PC-3 (cell line): ENCODE results near the gene RGS2. TPM values are rescaled to one million over a fixed set of nuclear protein-coding genes. Genes with fewer than 3 reads are reported as not detected.

ENCODE experiments used
- ATAC-seq: fragments of 200-7000 bp; cut with Tn5 transposase; 2 replicates; pipeline ENCODE4 v1.9.1; 2020; ENCODE audit warnings: mild to moderate bottlenecking, moderate library complexity
- BruUV-seq: library from RNA; stranded (reverse); fragments of 400-500 nt; replicated peaks from 2 replicates; lab custom pipeline; 2021; lab: Mats Ljungman, UMichigan
- CTCF ChIA-PET: fragments of 300-600 bp; sonication (Branson Sonifier 250); formaldehyde crosslinking; loops from one replicate; lab custom pipeline; 2022; ENCODE audit warnings: antibody characterized with exemption; lab: Charles Lee
- POLR2A ChIA-PET: fragments of 300-600 bp; sonication (Branson Sonifier 250); formaldehyde crosslinking; loops from one replicate; lab custom pipeline; 2022; ENCODE audit warnings: antibody characterized with exemption; ENCODE audit not compliant: unreplicated experiment; lab: Charles Lee
- DNase-seq: peaks from one replicate; pipeline ENCODE4 v3.0.0-alpha.2; 2015
- H2AFZ ChIP-seq: fragments of 300-600 bp; sonication (generic); 2 replicates; pipeline ENCODE4 v1.6.0; 2016; ENCODE audit warnings: antibody characterized with exemption, low read length
- H3F3A ChIP-seq: fragments of 300-600 bp; sonication (generic); one replicate; pipeline ENCODE4 v1.6.0; 2017; ENCODE audit warnings: antibody characterized with exemption, low read length, control low read depth, mild to moderate bottlenecking; ENCODE audit not compliant: unreplicated experiment
- H3K27ac ChIP-seq: fragments of 300-600 bp; sonication (generic); 2 replicates; pipeline ENCODE4 v1.5.1; 2016; ENCODE audit warnings: mild to moderate bottlenecking, low read length
- H3K27me3 ChIP-seq: fragments of 300-600 bp; sonication (generic); 2 replicates; pipeline ENCODE4 v1.6.1; 2016; ENCODE audit warnings: low read length, mixed read lengths
- H3K36me3 ChIP-seq: fragments of 300-600 bp; sonication (generic); 2 replicates; pipeline ENCODE4 v1.6.1; 2016; ENCODE audit warnings: low read depth, mixed run types, low read length, mixed read lengths
- H3K4me1 ChIP-seq: fragments of 300-600 bp; sonication (generic); 2 replicates; pipeline ENCODE4 v1.5.1; 2016; ENCODE audit warnings: low read length; ENCODE audit not compliant: insufficient read depth
- H3K4me2 ChIP-seq: fragments of 300-600 bp; sonication (generic); 2 replicates; pipeline ENCODE4 v1.6.0; 2016; ENCODE audit warnings: low read length
- H3K4me3 ChIP-seq: fragments of 300-600 bp; sonication (generic); 2 replicates; pipeline ENCODE4 v1.5.1; 2016; ENCODE audit warnings: mild to moderate bottlenecking, low read length, mixed read lengths
- H3K79me2 ChIP-seq: fragments of 300-600 bp; sonication (generic); 2 replicates; pipeline ENCODE4 v1.6.1; 2017; ENCODE audit warnings: low read length, mixed read lengths
- H3K9ac ChIP-seq: fragments of 300-600 bp; sonication (generic); 2 replicates; pipeline ENCODE4 v1.6.0; 2016; ENCODE audit warnings: mild to moderate bottlenecking, low read length
- H3K9me2 ChIP-seq: fragments of 300-600 bp; sonication (generic); replicated peaks from 2 replicates; pipeline ENCODE4 v1.6.1; 2016; ENCODE audit warnings: mixed run types, low read length, mixed read lengths
- H3K9me3 ChIP-seq: fragments of 300-600 bp; sonication (generic); 2 replicates; pipeline ENCODE4 v1.6.1; 2016; ENCODE audit warnings: low read length, mixed read lengths
- H4K20me1 ChIP-seq: fragments of 300-600 bp; sonication (generic); 2 replicates; pipeline ENCODE4 v1.6.1; 2016; ENCODE audit warnings: low read length, mixed read lengths
- EZH2 ChIP-seq: fragments of 300-600 bp; sonication (generic); IDR thresholded peaks from one replicate; pipeline ENCODE4 v1.6.1; 2017; ENCODE audit warnings: antibody characterized with exemption, mild to moderate bottlenecking, low read length; ENCODE audit not compliant: unreplicated experiment
- EZH2phosphoT487 ChIP-seq: fragments of 300-600 bp; sonication (generic); IDR thresholded peaks from 2 replicates; pipeline ENCODE4 v1.6.1; 2018; ENCODE audit warnings: mild to moderate bottlenecking, antibody characterized with exemption, low read length, borderline replicate concordance
- intact Hi-C: fragments of 100-400 bp; cut with micrococcal nuclease; formaldehyde crosslinking; loops from 2 replicates; pipeline ENCODE4 v1.9.0; 2023
- total RNA-seq: library from RNA; depleted of rRNA; stranded (reverse); fragments of >200 nt; gene quantifications from 2 replicates; pipeline ENCODE4 v1.2.3, GENCODE V29; 2014
- TF ChIP-seq, protein P1 (sequence below): fragments of 300-600 bp; sonication (generic); conservative IDR thresholded peaks from 2 replicates; pipeline ENCODE4 v1.5.1; 2017; ENCODE audit warnings: antibody characterized with exemption, low read depth, mild to moderate bottlenecking, low read length

RGS2 gene
- total RNA-seq, 1 experiment from 2014 or later = 163 TPM

DNA sequence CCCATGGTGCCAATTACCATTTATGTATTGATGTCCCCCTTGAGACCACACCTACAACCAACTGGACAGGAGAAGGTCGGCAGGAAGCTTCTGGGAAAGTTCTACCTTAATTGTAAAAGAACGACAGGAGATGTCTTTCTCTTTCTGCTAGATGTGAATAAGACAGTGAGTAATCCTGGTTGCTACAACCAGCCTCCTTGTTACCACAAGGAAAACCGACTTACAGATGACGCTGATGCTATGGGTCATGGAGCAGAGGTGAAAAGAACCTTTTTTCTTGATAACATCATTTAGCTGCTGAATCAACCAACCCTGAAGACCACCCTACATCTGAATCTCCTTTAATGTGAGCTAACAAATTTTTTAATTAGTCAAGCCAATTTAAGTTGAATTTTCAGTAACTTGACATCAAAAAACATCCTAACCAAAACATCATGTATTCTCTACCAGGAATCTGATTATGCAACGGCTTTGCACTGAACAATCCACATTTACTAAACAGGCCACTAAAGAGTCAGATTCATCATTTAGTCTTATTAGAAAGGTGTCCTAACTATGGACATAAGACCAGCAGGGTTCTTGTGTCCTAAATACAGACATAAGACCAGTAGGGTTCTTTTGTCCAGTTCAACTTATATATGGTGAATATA lies 23.0 kb downstream of the RGS2 start:
- Histone ChIP-seq H3K27me3 (no peaks in the 10 kb centered on the region), H3K36me3 (no peaks in the 10 kb centered on the region), H3K9me3 (no peaks in the 10 kb centered on the region), H3K79me2 (no peaks in the 10 kb centered on the region), H2AFZ (no peak overlapping the region), H3K4me1 (peaks cover 12% of the 10 kb centered on the region), H4K20me1 (no peaks in the 10 kb centered on the region), H3K4me2 (no peak overlapping the region), H3K27ac (peak overlapping the region; percentile 60), H3K9ac (no peak overlapping the region), H3F3A (no peaks in the 10 kb centered on the region), H3K4me3 (no peak overlapping the region), H3K9me2 (no peaks in the 10 kb centered on the region)
- no TSS peak for BruUV-seq
- POLR2A ChIA-PET = no interaction called here
- no peak for ATAC-seq
- TF ChIP-seq EZH2 = no peak
- TF ChIP-seq, protein P1, sequence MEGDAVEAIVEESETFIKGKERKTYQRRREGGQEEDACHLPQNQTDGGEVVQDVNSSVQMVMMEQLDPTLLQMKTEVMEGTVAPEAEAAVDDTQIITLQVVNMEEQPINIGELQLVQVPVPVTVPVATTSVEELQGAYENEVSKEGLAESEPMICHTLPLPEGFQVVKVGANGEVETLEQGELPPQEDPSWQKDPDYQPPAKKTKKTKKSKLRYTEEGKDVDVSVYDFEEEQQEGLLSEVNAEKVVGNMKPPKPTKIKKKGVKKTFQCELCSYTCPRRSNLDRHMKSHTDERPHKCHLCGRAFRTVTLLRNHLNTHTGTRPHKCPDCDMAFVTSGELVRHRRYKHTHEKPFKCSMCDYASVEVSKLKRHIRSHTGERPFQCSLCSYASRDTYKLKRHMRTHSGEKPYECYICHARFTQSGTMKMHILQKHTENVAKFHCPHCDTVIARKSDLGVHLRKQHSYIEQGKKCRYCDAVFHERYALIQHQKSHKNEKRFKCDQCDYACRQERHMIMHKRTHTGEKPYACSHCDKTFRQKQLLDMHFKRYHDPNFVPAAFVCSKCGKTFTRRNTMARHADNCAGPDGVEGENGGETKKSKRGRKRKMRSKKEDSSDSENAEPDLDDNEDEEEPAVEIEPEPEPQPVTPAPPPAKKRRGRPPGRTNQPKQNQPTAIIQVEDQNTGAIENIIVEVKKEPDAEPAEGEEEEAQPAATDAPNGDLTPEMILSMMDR = no peak
- TF ChIP-seq EZH2phosphoT487 = no peak
- peak; percentile 22 for DNase-seq
- intact Hi-C loops = no loop called here
- CTCF ChIA-PET = no interaction called here

DNA sequence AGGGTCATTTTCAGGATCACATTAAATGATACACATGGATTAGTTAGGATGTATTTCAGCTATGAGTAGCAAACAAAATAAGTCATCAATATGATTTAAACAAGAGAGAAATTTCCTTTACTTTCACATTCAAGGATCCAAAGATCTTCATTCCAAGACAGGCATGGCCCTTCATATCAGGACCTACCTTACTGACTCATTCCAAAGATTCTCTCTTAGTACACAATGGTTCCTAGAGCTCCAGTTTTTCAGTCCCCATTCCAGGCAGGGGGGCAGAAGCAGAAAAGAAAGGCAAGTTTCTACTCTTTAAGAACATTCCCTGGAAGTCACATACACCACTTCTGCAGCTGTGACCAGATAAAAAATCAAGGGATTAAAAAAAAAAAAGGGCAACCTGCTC lies 23.7 kb downstream of the RGS2 start:
- CTCF ChIA-PET = no interaction called here
- peaks cover 9% of the 10 kb centered on the region for H3K4me1 ChIP-seq
- ATAC-seq = no peak

DNA sequence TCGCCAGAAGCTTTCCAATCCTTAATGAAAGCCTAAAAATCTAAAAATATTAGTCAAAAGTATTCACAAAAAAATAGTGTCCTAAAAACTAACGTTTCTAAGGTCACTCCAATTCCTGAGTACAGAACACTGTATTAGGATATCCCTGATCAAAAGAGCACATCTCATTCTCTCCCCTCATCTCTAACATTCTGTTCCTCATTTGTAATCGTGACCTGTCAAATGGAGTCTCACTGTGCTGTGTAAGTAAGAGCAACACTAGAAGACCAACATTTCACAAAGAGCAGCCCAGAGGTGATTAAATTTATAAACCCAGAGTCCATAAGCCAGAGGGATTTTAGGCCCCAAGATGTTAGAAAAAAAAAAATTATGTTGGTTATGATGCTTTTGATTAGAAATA lies 26.3 kb downstream of the RGS2 start:
- ChIA-PET CTCF (no interaction called here), POLR2A (no interaction called here)
- H3K9ac ChIP-seq = no peak overlapping the region
- H3K4me2 ChIP-seq = no peak overlapping the region
- H3K79me2 ChIP-seq = no peaks in the 10 kb centered on the region
- no peaks in the 10 kb centered on the region for H3K9me2 ChIP-seq
- no peaks in the 10 kb centered on the region for H3K9me3 ChIP-seq
- H3K4me1 ChIP-seq = no peaks in the 10 kb centered on the region
- H2AFZ ChIP-seq = no peak overlapping the region
- TF ChIP-seq, protein P1 = no peak
- TF ChIP-seq EZH2phosphoT487 = no peak
- no peak for TF ChIP-seq EZH2
- intact Hi-C loops = no loop called here
- H3K27me3 ChIP-seq = no peaks in the 10 kb centered on the region
- H3K27ac ChIP-seq = no peak overlapping the region
- H3F3A ChIP-seq = no peaks in the 10 kb centered on the region
- H3K4me3 ChIP-seq = no peak overlapping the region
- no TSS peak for BruUV-seq
- H4K20me1 ChIP-seq = no peaks in the 10 kb centered on the region
- H3K36me3 ChIP-seq = no peaks in the 10 kb centered on the region
- DNase-seq = no peak
- ATAC-seq = no peak

More for the DNA sequence above, 23.7 kb downstream of the RGS2 start:
- TF ChIP-seq, protein P1 = no peak
- no peak for TF ChIP-seq EZH2phosphoT487
- TF ChIP-seq EZH2 = no peak
- no peaks in the 10 kb centered on the region for H3K27me3 ChIP-seq
- H3K9me3 ChIP-seq = no peaks in the 10 kb centered on the region
- H3K27ac ChIP-seq = peak overlapping the region; percentile 28; the same call in 1 of the 2 replicates
- H3K9ac ChIP-seq = no peak overlapping the region
- no TSS peak for BruUV-seq
- DNase-seq = no peak
- no peaks in the 10 kb centered on the region for H3K79me2 ChIP-seq
- no peaks in the 10 kb centered on the region for H3F3A ChIP-seq
- no peaks in the 10 kb centered on the region for H3K9me2 ChIP-seq
- intact Hi-C loops = no loop called here
- H3K36me3 ChIP-seq = no peaks in the 10 kb centered on the region
- no peaks in the 10 kb centered on the region for H4K20me1 ChIP-seq
- POLR2A ChIA-PET = no interaction called here
- no peak overlapping the region for H2AFZ ChIP-seq
- H3K4me2 ChIP-seq = no peak overlapping the region
- H3K4me3 ChIP-seq = no peak overlapping the region
